ENCODE results near the gene EML1.
A peak's percentile ranks its signal among the peaks of the same experiment; 100 is the strongest.

EML1 gene

DNA sequence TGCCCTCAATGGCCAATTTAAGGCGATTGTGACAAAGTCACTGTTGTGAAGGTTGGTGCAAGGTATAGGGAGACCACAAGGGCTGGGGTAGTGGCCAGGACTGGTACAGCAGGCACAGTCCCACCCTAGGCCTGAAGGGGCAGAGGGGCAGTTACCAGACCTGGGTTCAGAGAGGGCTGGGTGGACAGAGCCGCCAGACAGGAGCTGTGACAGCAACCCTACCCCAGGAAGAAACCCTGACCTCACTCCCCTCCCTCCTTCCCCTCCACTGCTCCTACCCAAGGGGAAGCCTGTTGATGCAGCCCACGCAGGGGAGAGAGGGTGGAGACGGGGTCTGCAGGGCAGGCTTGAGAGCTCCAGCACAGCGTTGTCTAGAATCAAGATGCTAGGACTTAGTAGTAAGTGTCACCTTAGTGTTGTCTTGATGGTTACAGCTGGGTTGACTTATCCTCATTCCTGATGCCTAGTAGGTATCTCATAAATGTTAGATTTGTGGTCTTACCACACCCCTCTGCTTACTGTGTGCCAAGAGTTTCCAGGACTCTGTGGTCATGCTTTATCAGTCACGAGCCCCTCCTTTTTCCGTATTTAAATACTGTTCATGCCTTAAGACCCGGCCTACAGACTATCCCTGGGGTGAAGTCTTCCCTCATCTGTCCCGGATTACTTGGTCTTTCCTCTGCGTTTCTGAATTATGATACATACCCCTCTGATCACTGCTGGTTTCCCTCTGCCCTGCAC lies 14.4 kb downstream of the EML1 start:
- no peak for DNase-seq

DNA sequence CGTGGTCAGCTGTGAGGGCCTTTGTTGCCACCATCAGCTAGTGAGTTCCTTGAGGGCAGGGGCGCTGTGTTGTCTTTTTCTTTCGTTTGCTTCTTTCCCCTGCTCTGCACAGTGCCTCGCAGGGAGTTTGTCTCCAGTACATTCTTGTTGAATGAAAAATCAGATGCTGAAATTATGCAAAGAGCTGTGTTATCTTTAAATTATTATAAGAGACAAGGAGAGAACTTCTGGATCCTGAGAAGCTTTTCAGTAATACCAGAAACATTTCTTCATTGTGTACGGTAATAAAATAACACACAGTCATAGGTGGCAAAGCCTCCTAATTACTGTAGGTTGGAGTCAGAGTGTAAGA lies 14.9 kb downstream of the EML1 start:
- DNase-seq: no peak

DNA sequence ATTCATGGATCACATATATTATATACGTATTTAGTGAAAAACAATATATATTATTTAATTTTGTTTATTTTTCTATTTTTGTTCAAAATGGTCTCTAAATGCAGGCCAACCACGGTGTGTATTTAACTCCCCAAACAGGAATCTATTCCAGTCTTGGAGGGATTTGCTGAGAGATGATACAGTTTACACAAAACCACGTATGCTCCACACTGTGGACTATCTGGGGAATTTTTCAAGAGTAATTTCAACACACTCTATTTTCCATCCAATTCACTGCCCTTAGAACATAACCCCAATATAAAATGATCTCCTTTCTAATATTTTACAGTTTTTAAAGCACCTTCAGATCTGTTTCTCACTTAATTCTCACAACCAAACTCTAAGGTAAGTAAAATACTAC lies 15.3 kb downstream of the EML1 start:
- no peak for DNase-seq

DNA sequence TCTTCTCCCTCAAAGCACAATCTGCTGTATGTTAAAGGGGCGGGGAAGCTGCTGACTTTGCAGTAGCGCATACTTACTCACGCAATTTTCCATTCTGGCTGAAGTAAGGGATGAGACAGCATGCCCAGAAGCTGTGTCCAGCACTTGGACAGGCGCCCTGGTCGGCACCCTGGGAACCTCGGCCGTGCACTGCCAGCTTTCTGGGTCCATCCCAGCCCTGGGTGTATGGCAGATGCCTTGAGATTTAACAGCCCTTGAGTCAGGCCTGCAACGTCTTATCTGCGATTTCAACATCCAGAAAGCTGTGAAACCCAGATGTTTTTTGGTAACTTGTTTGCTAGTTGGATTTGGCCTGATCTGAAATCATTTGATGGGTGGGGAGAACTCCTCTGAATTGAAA lies 16.1 kb downstream of the EML1 start:
- DNase-seq: no peak

DNA sequence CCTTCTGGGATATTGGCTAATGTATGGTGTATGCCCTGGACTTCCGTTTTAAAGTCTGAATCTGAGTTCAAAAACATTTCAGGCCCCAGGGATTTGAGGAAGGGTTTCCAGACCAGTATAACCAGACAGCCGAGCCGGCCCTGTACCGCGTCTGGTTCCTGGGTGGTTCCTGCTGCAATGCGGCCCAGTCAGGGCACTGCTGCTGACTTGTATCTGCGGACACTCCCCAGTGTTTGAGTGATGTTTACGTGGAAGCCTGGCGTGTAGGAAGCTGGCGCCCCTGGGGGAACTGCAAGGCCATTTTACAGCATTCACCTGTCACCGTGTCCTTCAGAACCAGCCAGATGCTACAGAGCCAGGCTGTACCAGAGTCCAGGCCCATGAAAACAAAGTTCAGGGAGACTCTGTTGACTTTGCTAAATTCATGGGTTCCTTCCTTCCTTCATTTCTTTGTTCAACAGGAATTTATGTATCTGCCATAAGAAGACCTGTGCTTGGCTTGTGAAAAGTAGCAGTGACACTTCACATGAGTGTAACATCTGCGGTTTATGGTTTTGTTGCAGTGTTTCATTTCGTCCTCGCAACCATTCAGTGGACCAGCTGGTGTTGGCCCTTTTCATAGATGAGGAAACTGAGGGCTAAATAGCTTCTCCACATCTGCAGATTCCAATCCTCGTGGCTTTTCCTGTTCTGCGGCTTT lies 16.8 kb downstream of the EML1 start:
- no peak for DNase-seq

DNA sequence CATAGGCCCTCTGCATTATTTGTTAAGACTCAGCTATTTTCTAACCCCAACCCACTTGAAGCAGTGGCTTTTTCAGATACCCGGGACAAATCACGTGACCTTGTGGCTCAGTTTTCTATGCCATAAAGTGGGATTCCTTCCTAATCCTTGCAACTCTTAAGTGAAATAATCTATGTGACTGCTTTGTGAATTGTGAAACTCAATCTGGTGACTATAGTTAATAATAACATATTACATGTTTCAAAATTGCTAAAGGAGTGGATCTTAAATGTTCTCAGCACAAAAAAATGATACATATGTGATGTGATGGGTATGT lies 17.3 kb downstream of the EML1 start:
- DNase-seq: no peak

DNA sequence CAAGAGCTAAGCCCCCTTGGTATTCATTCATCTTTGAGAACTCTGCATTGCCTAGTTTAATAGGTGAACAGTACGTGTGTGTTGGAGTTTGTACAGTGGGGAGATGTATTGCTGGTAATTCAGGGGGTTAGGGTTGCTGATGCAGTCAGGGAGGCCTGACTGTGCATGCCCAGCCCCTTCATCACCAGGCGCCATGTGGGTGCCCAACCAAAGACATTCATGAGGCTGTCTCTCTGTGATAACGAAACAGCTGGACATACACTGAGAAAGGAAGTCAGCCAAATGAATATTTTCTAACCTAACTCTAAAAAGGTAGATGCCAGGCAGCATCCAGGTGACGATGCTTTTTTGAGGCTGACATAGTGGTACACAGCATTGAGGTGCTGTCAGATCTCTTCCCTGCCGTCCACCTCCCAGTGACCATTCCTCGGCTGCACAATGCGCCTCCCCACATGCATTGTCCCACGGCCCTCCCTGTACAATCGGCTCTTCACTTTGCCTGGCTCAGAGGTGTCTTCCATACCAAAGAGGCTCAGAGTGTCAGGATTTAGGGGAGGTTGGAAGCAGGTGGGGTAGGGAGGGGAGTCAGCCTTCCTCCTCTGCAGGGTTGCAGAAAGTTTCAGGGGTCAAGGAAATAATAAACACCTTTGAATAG lies 19.0 kb downstream of the EML1 start:
- DNase-seq: no peak

DNA sequence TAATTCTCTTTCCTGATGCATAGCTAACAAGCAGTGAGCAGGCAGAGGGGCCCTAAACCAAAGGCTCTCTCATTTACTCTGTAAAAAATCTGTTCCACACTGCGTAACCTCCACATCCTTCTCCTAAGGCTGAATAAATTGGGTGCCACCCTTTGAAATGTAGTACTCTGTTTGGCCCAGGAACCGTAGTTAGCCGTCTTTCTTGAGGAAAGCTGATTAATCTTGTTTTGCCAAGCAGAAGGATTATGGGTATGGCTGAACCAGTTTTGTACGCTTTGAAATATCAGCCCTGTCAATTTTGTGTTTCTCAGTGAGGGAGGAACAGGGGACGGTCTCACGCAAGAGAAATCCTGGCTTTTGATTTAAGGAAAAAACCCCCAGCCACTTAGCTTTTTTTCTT lies 19.7 kb downstream of the EML1 start:
- no peak for DNase-seq

DNA sequence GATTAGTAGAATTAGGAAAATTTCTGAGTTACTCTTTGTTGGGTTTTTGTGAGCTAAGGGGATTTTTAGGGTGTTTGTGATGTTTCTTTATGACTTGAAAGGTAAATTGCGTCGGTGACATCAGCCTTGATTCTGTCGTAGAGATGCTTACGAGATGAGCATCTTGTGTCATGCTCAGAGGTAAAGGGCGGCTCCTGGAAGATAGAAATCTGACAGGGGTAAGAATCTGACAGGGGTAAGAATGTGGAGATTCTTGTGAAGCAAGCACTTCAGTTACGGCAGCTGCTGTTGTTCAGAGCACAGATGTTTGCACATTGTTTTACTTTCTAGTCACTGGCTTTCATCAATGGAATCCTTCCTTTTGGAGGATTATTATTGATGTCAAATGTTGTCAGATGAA lies 22.5 kb downstream of the EML1 start:
- no peak for DNase-seq

DNA sequence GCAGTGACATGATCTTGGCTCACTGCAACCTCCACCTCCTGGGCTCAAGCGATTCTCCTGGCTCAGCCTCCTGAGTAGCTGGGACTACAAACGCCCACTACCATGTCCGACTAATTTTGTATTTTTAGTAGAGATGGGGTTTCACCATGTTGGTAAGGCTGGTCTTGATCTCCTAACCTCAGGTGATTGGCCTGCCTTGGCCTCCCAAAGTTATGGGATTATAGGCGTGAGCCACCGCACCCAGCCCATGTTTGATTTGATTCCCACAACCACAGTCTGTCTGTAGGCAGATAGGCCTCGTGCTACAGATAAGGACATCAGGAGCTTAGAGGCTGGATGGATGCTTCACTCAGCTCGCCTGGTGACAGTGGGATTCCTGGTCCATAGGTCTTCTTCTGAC lies 23.0 kb downstream of the EML1 start:
- no peak for DNase-seq

DNA sequence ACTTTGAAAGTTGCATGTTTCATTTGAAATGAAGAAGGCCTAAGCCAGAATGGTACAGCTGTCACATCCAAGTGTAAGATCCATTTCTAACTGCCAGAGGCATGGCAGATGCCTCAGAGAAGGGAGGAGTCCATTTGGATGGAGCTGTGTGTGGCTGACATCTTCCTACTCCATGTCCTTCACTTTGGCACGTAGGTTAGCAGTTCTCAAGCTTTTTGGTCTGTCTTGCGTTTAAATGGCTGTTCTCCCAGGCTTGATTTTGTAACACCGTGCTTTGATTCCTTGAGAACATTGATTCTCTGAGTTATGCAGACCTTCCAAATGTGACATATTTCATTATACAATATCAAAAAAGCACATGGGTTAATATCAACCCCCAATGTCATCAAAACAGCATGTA lies 23.4 kb downstream of the EML1 start:
- no peak for DNase-seq

DNA sequence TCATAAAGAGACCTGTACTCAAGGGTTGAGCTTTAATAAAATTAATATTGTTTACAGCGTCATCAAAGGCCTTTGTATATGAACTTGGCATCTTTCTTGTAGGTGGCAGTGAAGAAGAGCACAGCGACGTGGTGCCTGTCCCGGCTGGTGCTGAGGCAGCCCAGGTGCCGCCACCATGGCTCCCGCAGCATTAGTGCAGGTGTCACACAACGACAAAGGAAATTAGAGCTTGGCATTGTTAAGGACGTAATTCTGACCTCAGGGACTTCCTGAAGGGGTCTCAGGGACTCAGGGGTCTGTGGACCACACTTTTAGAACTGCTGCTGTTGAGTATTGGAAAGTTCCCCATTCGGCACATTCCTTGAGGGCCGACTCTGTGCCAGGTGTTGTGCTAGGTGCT lies 24.1 kb downstream of the EML1 start:
- no peak for DNase-seq

DNA sequence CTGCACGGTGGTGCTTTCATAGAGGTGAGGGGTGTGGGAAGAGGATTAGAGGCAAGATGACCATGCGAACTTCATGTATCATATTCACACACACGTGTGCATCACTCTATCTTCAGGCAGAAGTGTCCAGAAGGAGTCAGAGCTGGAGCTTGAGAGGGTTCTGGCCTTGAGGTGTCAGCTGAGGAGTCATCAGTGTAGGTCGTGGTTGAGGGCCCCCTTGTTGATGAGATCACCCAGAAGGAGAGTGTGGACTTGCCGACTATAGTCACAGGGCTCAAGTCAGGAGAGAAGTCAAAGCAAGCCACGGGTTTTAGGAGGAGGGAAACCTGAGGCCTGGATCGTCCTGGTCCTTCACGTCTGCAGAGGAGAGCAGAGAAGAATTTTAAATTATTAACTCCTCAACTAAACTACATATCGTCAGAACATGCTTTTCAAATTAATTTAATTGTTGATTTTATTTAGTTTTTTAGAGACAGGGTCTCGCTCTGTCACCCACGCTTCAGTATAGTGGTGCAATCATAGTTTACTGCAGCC lies 25.4 kb downstream of the EML1 start:
- no peak for DNase-seq

DNA sequence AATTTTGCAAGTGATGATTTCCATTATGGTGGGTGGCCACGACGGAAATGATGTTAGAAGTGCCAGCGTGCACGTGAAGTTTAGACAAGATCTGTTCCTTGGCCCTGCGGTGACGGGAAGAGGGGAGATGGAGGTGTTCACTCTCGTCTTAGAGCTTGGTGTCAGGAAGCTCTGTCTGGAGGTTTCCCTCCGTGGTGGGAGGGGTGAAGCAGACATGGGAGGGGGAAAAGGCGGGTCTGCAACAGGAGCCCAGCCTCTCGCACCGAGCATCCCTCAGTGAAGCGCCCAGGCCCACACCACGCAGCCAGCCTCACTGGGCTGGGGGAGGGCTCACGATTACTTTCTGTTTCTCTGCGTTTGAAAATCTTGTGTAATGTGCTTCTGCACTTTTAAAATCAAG lies 26.3 kb downstream of the EML1 start:
- DNase-seq: peak; percentile 54

DNA sequence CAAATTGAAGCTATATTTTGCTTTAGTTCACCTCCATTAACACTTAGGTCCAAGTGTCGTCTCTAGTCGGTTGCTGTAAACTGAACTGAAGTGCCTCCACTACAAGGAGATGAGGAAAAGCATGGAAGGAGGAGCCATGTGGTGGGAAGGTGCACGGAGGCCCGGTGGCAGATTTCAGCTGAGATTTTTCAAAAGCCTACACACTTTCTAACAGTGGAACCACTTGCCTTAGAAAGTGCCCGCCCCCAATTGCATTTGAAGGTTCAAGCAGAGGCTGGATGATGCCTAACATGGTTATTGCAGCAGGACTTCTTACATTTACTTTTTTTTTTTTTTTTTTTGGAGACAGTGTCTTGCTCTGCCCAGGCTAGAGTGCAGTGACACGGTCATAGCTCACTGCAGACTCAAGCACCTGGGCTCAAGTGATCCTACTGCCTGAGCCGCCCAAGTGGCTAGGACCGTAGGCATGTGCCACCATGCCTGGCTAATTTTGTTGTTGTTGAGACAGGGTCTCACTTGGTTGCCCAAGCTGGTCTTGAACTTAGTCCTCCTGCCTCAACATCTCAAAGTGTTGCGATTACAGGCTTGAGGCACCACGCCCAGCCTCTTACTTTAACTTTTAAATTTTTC lies 27.6 kb downstream of the EML1 start:
- DNase-seq: no peak

DNA sequence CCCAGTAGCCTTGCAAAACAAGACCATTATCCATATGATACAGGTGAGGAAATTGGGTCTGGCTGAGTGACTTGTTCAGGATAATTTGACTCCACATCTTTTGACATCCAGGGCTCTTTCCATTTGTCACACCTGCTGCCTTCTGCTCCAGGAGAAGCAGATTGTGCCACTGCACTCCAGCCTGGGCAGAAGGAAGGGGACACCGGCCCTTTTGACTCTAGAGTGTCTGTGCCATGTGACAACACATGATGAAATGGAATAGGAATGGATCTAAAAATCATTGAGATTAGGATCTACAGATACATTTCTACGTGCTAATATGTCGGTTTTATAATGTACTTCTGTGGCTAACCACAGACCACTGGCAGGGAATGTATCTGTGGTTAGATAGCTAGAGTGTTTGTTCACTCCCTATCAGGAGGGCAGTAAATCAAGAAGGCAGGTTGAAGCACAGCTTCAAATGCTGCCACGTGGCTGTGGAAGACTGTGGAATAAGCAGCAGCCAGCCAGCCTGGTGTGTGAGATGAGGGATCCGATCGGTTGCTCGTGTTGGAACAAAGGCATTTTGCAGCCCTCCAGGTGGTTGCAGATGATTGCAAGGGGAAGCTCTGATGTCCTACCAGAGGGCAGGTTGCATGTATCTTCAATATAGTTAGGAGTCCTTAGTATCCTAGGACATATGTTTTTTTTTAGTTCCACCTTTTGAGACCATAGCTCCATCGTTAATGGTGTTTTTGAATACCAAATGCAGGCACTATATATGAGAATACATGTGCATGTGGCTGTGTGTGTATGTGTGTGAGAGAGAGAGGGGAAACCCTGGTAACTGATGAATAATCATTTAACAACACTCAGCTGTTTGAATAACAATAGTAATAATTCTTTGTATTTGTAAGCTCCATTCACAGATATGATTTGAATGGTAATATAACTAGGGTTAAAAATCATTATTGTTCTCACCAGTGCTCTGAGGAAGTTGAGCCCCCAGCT lies 28.6 kb downstream of the EML1 start:
- DNase-seq: no peak

DNA sequence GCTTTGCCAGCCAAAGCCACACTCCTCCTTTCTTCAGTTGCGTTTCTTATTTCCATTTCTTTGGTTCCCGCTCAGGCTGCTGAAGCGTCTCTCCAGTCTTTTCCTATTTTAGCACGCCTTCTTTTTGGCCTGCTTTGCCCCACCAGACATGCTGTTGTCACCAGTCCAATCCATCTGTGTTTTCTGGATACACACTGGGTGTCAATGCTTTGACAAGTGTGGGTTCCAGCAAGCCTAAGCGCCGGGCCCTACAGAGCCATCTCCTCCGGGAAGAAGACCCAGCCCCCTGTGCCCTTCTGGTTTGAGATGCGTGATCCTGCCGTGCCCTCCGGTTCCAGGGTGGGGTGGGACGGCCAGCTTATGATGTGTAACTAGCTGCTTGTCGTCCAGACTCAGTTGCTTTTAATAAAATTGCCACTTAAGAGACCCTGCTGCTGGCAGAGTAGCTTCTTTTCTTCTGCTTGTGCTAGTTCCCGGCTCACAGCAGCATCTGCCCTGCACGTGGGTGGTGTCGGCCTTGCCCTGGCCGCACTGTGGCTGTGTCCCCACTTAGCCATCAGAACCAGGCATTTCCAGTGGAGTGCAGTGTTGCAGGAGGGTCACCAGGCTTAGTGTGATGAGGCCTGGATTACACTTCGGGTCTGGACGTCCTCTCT lies 29.7 kb downstream of the EML1 start:
- DNase-seq: no peak

DNA sequence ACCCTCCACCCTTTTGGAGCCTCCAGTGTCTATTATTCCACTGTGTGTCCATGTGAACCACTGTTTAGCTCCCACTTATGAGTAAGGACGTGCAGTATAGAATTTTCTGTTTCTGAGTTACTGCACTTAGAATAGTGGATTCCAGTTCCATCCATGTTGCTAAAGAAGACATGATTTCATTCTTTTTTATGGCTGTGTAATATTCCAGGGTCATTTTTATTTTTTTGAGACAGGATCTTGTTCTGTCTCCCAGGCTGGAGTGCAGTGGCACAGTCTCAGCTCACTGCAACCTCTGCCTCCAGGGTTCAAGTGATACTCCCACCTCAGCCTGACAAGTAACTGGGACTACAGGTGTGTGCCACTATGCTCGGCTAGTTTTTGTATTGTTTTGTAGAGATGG lies 31.6 kb downstream of the EML1 start:
- no peak for DNase-seq

DNA sequence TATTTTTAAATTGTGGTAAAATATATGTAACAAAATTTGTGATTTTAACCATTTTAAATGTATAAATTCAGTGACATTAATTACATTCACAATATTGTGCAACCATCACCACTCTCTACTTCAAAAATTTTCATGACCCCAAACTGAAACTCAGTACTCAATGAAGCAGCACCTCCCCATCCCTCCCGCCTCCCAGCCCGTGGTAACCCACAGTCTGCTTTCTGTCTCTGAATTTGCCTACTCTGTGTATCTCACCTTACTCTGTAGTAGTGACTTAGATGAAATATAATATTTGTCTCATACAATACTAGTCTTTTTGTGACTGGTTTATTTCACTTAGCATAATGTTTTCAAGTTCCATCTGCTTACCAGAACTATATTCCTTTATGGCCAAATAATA lies 36.2 kb downstream of the EML1 start:
- DNase-seq: no peak

DNA sequence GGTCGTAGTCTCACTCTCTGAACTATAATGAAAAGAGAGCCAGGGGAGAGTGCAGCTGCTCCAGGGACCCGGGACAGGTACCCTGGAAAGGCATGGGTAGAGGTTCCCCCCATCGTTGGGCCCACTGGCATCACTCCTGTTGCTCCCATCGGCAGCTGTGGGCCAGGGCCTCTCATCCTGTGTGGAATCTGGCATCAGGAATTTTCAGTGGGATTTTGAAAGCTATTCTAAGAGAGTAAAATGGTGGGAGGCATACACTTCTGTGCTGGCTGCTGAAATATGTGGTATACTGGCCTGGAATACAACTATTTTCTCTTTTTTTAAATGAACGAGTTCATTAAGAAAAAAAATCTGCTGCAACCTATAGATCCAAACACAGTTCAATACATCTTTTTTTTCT lies 38.1 kb downstream of the EML1 start:
- DNase-seq: no peak

DNA sequence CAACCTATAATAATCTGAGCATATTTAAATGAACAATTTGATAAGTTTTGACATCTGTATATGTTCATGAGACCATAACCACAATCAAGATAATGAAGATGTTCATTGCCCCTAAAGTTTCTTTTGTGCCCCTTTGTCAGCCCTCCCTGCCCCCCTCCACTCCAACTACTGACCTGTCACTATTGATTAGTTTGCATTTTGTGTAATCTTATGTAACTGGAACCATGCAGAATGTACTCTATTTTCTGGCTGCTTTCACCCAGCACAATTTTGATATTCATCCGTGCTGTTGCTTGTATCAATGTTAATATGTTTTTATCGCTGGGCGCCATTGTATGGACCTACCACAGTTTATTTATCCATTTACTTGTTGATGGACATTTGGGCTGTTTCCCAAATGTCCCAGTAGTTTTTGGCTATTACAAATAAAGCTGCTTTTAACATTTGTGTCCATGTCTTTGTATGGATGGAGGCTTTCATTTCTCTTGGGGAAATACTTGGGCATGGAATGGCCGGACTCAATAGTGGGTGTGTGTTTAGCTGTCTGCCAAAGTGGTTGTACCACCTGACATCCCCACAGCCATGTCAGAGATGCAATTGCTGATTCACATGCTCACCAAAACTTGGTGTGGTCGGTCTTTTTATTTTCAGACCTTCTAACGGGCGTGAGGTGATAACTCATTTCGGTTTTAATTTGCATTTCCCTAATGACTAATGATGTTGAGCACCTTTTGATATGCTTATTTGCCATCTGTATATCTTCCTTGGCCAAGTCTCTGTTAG lies 38.9 kb downstream of the EML1 start:
- DNase-seq: no peak
